ENCODE data around the gene PTPDC1. TPM values are rescaled to one million over a fixed set of nuclear protein-coding genes. Genes with fewer than 3 reads are reported as not detected.

PTPDC1 gene, protein sequence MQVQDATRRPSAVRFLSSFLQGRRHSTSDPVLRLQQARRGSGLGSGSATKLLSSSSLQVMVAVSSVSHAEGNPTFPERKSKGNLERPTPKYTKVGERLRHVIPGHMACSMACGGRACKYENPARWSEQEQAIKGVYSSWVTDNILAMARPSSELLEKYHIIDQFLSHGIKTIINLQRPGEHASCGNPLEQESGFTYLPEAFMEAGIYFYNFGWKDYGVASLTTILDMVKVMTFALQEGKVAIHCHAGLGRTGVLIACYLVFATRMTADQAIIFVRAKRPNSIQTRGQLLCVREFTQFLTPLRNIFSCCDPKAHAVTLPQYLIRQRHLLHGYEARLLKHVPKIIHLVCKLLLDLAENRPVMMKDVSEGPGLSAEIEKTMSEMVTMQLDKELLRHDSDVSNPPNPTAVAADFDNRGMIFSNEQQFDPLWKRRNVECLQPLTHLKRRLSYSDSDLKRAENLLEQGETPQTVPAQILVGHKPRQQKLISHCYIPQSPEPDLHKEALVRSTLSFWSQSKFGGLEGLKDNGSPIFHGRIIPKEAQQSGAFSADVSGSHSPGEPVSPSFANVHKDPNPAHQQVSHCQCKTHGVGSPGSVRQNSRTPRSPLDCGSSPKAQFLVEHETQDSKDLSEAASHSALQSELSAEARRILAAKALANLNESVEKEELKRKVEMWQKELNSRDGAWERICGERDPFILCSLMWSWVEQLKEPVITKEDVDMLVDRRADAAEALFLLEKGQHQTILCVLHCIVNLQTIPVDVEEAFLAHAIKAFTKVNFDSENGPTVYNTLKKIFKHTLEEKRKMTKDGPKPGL
- total RNA-seq (ENCODE audit: low replicate concordance): 6.6 and 10.8 TPM in 2 replicates

DNA sequence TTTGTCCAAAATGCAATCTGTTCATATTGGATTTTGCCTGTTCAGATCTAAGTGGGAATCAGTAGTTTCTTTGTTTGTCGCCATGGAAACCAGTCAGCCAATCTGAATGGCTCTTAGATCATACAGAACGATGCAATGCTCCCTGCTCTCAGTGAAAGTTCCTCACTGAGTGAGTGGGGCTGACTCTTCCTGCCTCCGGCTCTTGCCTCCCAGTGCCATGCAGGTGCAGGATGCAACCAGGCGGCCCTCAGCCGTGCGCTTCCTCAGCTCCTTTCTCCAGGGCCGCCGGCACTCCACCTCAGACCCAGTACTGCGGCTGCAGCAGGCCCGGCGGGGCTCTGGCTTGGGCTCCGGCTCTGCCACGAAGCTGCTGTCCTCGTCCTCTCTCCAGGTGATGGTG, at the start of gene PTPDC1:
TSS of gene PTPDC1 (plus strand) at position 151 of the 400 bp plus-strand sequence. CDS start at position 218, 67 bp downstream.
- peak; percentile 83 for DNase-seq (ENCODE audit: low read depth)
- TF ChIP-seq, protein P1, sequence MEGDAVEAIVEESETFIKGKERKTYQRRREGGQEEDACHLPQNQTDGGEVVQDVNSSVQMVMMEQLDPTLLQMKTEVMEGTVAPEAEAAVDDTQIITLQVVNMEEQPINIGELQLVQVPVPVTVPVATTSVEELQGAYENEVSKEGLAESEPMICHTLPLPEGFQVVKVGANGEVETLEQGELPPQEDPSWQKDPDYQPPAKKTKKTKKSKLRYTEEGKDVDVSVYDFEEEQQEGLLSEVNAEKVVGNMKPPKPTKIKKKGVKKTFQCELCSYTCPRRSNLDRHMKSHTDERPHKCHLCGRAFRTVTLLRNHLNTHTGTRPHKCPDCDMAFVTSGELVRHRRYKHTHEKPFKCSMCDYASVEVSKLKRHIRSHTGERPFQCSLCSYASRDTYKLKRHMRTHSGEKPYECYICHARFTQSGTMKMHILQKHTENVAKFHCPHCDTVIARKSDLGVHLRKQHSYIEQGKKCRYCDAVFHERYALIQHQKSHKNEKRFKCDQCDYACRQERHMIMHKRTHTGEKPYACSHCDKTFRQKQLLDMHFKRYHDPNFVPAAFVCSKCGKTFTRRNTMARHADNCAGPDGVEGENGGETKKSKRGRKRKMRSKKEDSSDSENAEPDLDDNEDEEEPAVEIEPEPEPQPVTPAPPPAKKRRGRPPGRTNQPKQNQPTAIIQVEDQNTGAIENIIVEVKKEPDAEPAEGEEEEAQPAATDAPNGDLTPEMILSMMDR (IDR thresholded peaks at IDR 0.05; ENCODE audit: insufficient read depth, low read length): no peak
- peak within 1 kb of the TSS; percentile 39 for H3K4me3 ChIP-seq (ENCODE audit: low read depth, low read length)

- H3K4me3 ChIP-seq (ENCODE audit: low read depth, low read length): no peak overlapping the region
- no peak for DNase-seq (ENCODE audit: low read depth)
- TF ChIP-seq, protein P1 (IDR thresholded peaks at IDR 0.05; ENCODE audit: insufficient read depth, low read length): no peak
Measured at GRCh38 chr9:94034511-94034910, 49.8 kb upstream of the PTPDC1 start.

DNA sequence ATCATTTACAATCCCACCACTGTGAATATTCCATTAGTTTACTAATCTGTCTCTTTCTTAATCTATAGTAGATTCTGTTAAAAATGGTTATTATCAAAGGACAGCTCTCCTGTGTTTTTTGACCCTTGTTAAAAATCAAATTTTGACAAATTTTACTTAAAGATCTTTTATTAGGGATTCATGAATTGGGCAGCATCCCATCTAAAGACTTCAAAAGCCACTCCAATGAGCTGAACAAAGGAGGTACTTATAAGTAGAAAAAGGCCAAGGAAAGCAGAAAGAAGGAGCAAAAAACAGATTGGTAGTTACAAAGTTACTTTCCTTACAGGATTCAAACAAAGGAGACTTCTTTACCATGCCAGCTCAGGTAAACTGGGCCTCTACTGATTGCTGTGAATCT, 44.5 kb upstream of the PTPDC1 start:
- no peak overlapping the region for H3K4me3 ChIP-seq (ENCODE audit: low read depth, low read length)
- no peak for DNase-seq (ENCODE audit: low read depth)
- TF ChIP-seq, protein P1 (IDR thresholded peaks at IDR 0.05; ENCODE audit: insufficient read depth, low read length): no peak

- no peak for DNase-seq (ENCODE audit: low read depth)
- no peak overlapping the region for H3K4me3 ChIP-seq (ENCODE audit: low read depth, low read length)
- TF ChIP-seq, protein P1 (IDR thresholded peaks at IDR 0.05; ENCODE audit: insufficient read depth, low read length): no peak
Measured at GRCh38 chr9:94042516-94043360, 41.5 kb upstream of the PTPDC1 start.

DNA sequence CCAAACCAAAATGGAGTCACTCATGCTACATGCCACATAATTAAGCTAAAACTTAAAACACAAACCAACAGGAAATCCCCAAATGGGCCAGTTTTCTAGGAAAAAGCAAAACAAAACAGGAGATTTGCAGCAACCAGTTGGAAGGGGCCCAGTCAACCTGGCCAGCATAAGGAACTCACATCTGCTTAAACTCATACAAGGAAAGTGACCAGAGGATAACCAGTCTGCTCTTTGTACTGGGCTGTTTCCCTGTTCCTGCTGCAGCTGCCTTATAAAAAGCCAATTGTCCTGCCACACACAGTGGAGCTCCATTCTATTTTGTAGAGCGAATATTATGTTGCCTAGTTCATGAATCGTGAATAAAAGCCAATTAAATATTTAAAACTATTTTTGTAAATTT, 29.5 kb upstream of the PTPDC1 start:
- TF ChIP-seq, protein P1 (IDR thresholded peaks at IDR 0.05; ENCODE audit: insufficient read depth, low read length): no peak
- peak; percentile 14 for DNase-seq (ENCODE audit: low read depth)

GRCh38 chr9:94056442-94056974, 27.8 kb upstream of the PTPDC1 start:
- TF ChIP-seq, protein P1 (IDR thresholded peaks at IDR 0.05; ENCODE audit: insufficient read depth, low read length): no peak

More for the DNA sequence above, 29.5 kb upstream of the PTPDC1 start:
- H3K4me3 ChIP-seq (ENCODE audit: low read depth, low read length): no peak overlapping the region

More at GRCh38 chr9:94056442-94056974, 27.8 kb upstream of the PTPDC1 start:
- H3K4me3 ChIP-seq (ENCODE audit: low read depth, low read length): no peak overlapping the region
- DNase-seq (ENCODE audit: low read depth): peak; percentile 88

All from fibroblast of the aortic adventitia (primary cell).